ENCODE results near the gene BCL2L15. TPM values are rescaled to one million over a fixed set of nuclear protein-coding genes. Genes with fewer than 3 reads are reported as not detected.

Gene BCL2L15
- total RNA-seq, 2 donors from 2014 or later, result 0.14 to 1.7 TPM

DNA sequence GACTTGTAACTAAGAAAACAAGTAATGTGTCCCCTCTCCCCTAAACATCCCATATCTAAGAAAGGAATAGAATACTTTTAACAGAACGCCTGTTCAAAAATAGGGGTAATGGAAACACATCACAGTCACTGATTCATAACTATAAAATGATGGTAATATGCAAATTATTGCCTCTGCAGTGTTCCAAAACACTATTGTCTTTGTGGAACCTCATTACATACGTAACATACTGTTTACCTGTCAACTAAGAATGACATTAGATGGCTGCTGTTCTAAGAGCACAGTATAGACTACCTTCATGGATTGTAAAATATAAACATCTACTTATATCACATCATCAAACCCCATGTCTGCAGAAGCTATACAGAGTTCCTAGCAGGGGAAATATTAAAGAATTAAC lies 3.4 kb upstream of the BCL2L15 start:
- no peaks in the 10 kb centered on the region for H3K4me1 ChIP-seq (ENCODE audit: control insufficient read depth in 1 of 2, low read depth in 2 of 2)
- H3K9me3 ChIP-seq, result no peaks in the 10 kb centered on the region
- no peak for DNase-seq (ENCODE audit: low spot score)
- H3K4me3 ChIP-seq, result no peak overlapping the region
- peaks cover 11% of the 10 kb centered on the region for H3K36me3 ChIP-seq
- H3K27ac ChIP-seq, result no peak overlapping the region
- no peaks in the 10 kb centered on the region for H3K27me3 ChIP-seq (replicated peaks; ENCODE audit: insufficient read depth)
- ATAC-seq (ENCODE audit: insufficient number of reproducible peaks, low FRiP score, low read depth), result no peak
- TF ChIP-seq, protein P1, sequence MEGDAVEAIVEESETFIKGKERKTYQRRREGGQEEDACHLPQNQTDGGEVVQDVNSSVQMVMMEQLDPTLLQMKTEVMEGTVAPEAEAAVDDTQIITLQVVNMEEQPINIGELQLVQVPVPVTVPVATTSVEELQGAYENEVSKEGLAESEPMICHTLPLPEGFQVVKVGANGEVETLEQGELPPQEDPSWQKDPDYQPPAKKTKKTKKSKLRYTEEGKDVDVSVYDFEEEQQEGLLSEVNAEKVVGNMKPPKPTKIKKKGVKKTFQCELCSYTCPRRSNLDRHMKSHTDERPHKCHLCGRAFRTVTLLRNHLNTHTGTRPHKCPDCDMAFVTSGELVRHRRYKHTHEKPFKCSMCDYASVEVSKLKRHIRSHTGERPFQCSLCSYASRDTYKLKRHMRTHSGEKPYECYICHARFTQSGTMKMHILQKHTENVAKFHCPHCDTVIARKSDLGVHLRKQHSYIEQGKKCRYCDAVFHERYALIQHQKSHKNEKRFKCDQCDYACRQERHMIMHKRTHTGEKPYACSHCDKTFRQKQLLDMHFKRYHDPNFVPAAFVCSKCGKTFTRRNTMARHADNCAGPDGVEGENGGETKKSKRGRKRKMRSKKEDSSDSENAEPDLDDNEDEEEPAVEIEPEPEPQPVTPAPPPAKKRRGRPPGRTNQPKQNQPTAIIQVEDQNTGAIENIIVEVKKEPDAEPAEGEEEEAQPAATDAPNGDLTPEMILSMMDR (IDR thresholded peaks at IDR 0.05), result no peak

DNA sequence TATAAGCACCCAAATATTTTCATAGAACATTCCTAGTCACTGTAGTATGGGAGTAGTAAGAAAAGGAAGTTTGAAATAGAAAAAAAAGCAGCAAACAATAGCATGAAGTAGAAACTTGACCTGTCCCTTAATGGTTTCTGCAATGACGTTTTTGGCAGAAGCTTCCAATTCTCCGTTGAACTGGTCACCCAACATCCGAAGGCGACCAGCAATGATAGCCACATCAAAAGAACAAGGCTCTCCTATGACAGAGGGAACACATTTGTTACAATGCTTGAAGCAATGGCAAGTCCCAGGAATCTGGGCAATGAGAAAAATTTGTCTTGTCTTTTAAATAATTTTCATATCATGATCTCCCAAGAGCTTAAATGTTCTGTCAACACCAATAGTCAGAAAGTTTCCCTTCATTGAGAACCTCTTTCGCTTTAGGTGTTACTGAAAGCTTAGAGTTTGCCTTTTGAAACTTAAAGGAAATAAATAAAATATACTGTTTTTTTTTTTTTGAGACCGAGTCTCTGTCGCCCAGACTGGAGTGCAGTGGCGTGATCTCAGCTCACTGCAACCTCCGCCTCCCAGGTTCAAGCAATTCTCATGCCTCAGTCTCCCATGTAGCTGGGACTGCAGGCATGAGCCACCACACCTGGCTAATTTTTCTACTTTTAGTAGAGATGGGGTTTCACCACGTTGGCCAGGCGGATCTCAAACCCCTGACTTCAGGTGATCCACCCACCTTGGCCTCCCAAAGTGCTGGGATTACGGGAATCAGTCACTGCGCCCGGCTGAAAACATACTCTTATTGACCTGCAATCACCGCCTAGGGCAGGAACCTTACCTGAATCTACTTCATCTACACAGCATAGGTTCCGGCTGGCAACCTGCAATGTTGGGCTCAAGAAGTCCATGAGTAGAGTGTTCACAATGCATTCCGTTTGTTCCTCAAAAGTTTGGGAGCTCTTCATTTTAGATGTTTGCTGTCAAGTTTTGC lies 672 bp downstream of the BCL2L15 start:
- no peak overlapping the region for H3K4me3 ChIP-seq
- DNase-seq (ENCODE audit: low spot score) (no peak), ATAC-seq (ENCODE audit: insufficient number of reproducible peaks, low FRiP score, low read depth) (no peak)
- no peaks in the 10 kb centered on the region for H3K36me3 ChIP-seq
- no peaks in the 10 kb centered on the region for H3K9me3 ChIP-seq
- H3K4me1 ChIP-seq (ENCODE audit: control insufficient read depth in 1 of 2, low read depth in 2 of 2), result no peaks in the 10 kb centered on the region
- H3K27me3 ChIP-seq (replicated peaks; ENCODE audit: insufficient read depth), result no peaks in the 10 kb centered on the region
- no peak overlapping the region for H3K27ac ChIP-seq
- TF ChIP-seq, protein P1 (IDR thresholded peaks at IDR 0.05), result no peak

DNA sequence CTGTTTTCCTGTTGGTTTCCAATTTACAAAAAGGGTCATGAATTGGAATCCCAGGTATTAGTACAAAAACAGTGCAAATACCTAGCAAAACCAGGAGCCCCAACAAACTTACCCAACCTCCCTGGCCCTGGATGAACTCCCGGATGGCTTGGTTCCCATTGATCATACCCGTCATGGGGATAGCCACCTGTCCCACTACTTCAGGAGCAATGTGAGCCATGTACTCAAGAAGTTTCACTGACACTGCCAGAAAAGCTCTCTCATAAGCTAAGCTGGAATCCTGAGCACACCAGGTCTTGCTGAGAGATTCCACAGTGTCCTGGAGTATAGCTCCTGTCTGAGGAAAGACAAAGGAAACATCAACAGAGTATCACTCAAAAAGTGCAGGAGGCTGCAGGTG lies 5.7 kb downstream of the BCL2L15 start:
- Histone ChIP-seq H3K27me3 (replicated peaks; ENCODE audit: insufficient read depth) (no peaks in the 10 kb centered on the region), H3K36me3 (no peaks in the 10 kb centered on the region), H3K4me1 (ENCODE audit: control insufficient read depth in 1 of 2, low read depth in 2 of 2) (no peaks in the 10 kb centered on the region), H3K27ac (no peak overlapping the region), H3K9me3 (no peaks in the 10 kb centered on the region), H3K4me3 (no peak overlapping the region)
- ATAC-seq (ENCODE audit: insufficient number of reproducible peaks, low FRiP score, low read depth) (no peak), DNase-seq (ENCODE audit: low spot score) (no peak)
- TF ChIP-seq, protein P1 (IDR thresholded peaks at IDR 0.05), result no peak

- no peaks in the 10 kb centered on the region for H3K27me3 ChIP-seq (replicated peaks; ENCODE audit: insufficient read depth)
- H3K36me3 ChIP-seq, result no peaks in the 10 kb centered on the region
- no peaks in the 10 kb centered on the region for H3K9me3 ChIP-seq
- ATAC-seq (ENCODE audit: insufficient number of reproducible peaks, low FRiP score, low read depth) (no peak), DNase-seq (ENCODE audit: low spot score) (no peak)
- no peak overlapping the region for H3K4me3 ChIP-seq
- no peaks in the 10 kb centered on the region for H3K4me1 ChIP-seq (ENCODE audit: control insufficient read depth in 1 of 2, low read depth in 2 of 2)
- TF ChIP-seq, protein P1 (IDR thresholded peaks at IDR 0.05), result no peak
- no peak overlapping the region for H3K27ac ChIP-seq
Observed at GRCh38 chr1:113879739-113880038, 7.7 kb downstream of the BCL2L15 start.

DNA sequence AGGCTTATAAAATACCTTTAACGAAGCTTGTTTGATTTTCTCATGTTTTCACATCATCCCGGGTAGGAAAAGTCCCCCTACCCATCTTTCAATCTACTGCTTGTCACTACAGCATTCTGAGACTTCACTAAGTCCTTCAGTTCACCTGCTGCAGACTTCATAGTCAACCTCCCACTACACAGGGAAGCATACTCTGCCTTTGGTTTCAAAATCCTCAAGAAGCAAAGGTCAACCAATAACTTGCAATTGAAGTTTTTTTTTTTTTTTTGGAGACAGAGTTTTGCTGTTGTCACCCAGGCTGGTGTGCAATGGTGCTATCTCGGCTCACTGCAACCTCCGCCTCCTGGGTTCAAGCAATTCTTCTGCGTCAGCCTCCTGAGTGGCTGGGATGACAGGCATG lies 11.2 kb downstream of the BCL2L15 start:
- TF ChIP-seq, protein P1 (IDR thresholded peaks at IDR 0.05), result no peak
- DNase-seq (ENCODE audit: low spot score) (no peak), ATAC-seq (ENCODE audit: insufficient number of reproducible peaks, low FRiP score, low read depth) (no peak)
- H3K27me3 ChIP-seq (replicated peaks; ENCODE audit: insufficient read depth), result no peaks in the 10 kb centered on the region
- no peak overlapping the region for H3K27ac ChIP-seq
- no peaks in the 10 kb centered on the region for H3K36me3 ChIP-seq
- H3K9me3 ChIP-seq, result no peaks in the 10 kb centered on the region
- no peak overlapping the region for H3K4me3 ChIP-seq
- peaks cover 0 to 14% of the 10 kb centered on the region in 2 donors for H3K4me1 ChIP-seq (ENCODE audit: control insufficient read depth in 1 of 2, low read depth in 2 of 2)
